D341Med (cell line): Measurements from ENCODE around the gene TLCD3B.
A peak's percentile ranks its signal among the peaks of the same experiment; 100 is the strongest.
"Not testable (repeated sequence)": the region's sequence is repeated elsewhere in the genome, so short reads cannot be mapped to it uniquely, and the experiment has no call there.

Experiments
- DNase-seq: peaks from one replicate; pipeline ENCODE4 v3.0.0; 2012; ENCODE audit warnings: low spot score

TLCD3B gene

DNA sequence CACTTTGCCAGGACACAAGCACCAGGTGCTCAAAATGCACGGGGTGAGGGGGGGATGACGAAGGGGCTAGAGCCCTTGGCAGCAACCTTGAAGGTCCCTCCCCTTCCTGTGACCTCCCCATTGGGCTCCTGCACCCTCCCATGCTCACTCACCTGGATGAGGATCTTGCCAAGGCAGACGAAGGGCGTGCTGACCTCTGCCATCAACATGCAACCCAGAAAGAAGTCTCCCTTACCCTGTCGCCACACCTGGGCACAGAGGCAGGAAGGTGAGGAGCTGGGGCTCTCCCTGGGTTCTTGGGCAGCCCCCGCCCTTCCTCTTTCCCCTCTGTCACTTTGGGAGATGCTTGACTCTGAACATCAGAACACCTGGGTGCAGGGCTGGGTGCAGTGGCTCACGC lies 5.5 kb downstream of the TLCD3B start:
- no peak for DNase-seq

DNA sequence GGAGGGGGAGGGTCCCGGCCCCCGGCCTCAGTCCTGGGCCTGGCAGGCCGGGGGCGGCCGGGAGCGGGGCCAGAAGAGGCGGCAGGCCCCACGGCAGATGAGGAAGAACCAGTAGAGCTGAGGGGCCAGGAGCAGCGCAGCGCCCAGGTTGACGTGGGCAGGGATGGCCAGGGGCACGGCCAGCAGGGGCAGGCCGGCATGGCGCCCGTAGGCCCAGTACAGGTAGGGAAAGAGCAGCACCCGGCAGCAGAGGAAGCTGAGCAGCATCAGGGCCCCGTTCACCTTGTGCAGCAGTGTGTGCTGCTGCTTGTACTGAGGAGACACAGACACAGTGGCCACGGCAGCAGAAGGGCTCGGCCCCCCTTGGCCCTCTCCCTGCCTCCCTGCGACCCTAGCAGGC lies 5.9 kb downstream of the TLCD3B start:
- DNase-seq = no peak

DNA sequence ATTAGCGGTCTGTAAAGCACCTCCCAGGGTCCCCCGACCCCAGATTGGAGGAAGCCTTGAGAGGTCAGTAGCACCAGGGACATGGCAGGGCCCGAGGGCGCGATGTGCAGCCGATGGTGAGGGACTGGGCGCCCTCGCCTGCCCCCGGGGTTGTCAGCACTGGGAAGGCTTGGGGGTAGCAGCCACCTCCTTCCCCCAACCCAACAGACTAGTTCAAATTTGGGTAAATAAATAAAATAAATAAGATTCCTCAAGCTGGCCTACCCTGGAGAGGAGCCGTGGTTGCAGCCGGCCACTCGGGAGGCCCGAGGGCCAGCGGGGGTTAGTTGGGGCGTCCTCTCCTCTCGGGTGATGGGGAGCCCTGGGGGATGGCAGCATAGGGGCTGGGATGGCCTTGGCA lies 6.6 kb downstream of the TLCD3B start:
- no peak for DNase-seq

DNA sequence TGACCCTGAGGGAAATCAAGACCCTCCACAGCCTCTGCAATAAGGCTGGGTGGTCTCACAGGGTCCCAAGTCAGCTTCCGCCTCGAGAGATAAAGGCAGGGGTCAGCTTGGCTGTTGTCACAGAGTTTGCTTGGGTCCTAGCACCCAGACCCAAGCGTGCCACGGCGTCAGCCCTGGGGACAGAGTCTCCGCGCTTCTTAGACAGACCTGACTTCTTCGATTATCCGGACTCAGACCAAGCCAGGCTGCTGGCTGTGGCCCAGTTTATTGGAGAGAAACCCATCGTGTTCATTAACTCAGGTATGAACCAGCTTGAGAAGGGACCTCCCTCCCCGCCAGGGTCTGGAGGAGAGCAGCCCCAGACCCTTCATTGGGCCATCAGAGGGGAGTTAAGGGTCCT lies 7.5 kb downstream of the TLCD3B start:
- DNase-seq = no peak

DNA sequence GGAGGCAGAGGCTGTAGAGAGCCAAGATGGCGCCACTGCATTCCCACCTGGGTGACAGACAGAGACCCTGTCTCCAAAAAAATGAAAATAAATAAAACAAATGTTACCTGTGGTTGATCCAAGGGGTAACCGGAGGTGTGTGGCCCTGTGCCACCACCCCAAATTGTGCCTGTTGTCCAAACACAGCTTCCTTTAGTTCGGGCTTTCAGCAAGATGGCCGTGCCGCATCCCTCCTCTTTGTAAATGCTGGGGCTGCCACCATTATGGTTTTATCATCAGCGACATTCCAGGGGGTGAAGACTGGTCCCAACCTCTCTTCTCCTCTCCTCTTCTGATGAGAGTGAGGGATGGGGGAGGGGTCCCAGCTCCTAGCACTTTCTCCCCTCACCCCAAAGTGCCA lies 8.2 kb downstream of the TLCD3B start, which contains the start of gene C16orf92:
Gene C16orf92, plus strand, starts transcription at position 312 of the 400 bp plus-strand sequence. CDS start 143 bp downstream, outside the sequence.
- DNase-seq = no peak

DNA sequence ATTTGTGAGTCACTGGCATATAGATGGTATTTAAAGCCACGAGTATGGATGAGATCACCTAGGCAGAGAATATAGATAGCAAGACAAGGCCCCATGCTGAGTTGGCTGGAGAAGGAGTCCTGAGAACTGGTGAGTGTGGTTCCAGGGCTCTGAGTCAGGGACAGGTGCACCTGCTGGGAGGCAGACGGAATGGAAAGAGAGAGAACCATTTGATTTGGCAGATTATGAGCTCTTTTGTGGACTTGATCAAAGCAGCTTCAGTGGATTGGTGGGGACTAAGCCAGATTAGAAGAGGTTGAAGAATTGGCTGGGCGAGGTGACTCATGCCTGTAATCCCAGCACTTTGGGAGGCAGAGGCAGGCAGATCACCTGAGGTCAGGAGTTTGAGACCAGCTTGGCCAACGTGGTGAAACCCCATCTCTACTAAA lies 12.3 kb downstream of the TLCD3B start:
- no peak for DNase-seq

DNA sequence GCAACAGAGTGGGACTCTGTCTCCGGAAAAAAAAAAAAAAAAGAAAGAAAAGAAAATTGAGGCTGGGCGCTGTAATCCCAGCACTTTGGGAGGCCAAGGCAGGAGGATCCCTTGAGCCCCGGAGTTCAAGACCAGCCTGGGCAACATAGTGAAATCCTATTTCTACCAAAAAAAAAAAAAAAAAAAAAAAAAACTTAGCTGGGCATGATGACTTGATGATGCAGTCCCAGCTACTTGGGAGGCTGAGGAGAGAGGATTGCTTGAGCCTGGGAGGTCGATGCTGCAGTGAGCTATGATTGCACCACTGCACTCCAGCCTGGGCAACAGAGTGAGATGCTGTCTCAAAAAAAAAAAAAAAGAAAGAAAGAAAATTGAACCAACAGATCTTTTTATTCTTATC lies 13.1 kb downstream of the TLCD3B start:
- not testable (repeated sequence) for DNase-seq

DNA sequence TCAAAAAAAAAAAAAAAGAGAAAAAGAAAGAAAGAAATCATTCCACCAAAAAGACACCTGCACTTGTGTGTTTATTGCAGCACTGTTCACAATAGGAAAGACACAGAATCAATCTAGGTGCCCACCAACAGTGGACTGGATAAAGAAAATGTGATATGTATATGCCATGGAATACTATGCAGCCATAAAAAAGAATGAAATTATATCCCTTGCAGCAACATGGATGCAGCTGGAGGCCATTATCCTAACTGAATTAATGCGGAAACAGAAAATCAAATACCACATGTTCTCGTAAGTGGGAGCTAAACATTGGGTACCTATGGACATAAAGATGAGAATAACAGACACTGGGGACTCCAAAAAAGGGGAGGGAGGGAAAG lies 13.8 kb downstream of the TLCD3B start:
- DNase-seq = no peak

DNA sequence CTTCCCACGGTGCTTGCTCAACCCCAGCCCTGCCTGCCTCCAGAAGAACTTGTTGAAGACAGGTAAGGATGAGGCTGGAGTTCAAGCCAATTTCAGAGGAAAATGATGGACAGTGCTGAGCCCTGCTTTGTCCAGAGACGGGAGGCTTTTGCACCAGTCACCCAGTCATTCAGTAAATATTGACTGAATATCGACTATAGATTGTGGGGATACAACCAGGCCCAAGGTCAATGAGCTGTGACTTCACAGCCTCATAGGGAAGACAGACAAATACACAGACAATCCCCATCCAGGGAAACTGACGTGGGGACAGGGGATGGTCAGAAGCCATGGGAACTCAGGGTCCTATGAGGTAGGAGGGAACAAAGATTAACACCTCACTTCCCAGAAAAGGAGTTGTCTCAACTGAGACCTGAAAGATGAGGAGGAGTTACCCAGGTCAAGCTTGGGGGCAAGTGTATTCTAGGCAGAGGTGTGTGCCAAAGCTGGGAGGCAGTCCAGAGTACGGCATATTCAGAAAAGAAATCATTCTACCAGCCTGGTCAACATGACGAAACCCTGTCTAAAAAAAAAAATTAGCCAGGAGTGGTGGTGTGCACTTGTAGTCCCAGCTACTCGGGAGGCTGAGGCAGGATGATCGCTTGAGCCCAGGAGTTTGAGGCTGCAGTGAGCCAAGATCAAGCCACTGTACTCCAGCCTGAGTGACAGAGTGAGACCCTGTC lies 14.4 kb downstream of the TLCD3B start:
- no peak for DNase-seq

DNA sequence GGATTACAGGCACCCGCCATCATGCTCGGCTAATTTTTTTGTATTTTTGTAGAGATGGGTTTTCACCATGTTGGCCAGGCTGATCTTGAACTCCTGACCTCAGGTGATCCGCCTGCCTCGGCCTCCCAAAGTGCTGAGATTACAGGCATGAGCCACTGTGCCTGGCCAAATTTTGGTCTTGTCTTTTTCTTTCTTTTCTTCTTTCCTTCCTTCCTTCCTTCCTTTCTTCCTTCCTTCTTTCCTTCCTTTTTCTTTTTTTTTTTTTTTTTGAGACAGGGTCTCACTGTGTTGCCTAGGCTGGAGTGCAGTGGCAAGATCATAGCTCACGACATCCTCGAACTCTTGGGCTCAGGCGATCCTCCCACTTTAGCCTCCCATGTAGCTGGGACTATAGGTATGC lies 15.6 kb downstream of the TLCD3B start:
- not testable (repeated sequence) for DNase-seq

DNA sequence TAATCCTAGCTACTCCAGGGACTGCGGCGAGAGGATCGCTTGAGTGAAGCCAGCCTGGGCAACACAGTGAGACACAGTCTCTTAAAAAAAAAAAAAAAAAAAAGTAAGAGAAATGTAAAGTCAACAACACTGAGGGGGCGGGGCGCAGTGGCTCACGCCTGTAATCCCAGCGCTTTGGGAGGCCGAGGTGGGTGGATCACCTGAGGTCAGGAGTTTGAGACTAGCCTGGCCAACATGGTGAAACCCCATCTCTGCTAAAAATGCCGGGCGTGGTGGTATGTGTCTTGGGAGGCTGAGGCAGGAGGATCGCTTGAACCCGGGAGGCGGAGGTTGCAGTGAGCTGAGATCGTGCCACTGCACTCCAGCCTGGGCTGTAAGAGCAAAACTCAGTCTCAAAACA lies 18.5 kb downstream of the TLCD3B start:
- not testable (repeated sequence) for DNase-seq

DNA sequence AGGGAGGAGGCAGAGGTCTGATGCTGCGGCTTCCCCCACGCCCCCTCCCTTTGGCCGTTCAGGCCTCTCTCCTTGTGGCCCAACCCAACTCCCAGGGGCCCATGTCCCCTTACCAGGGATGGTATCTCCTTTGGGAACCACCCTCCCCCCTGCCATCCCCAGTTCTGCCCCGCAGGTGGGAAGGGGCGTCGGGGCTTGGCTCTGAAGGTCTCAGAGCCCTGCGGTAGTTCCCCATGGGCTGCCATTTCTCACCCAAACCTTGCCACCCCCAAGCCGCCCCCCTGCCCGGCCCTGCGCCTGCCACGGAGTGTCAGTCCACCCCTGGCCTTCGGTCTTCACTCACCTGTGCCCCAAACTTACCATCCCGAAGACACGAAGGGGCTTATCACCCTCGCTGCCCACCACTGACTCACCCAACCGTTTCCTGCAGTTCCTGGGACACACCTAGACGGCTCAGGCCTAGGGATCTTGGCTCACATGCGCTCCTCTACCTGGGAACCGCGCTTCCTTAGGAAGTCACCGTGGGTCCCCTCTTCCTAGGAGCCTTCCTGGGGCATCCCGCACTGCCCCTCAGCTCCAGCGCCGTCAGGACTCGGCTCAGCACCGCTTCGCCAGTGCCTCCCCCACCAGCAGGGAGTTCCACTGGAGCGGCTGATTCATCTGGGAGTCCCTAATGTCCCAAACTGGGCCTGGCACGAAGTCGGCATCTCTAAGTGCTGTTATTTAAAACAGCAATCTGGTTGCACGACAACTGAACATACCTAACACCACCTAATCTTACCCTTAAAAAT lies 19.2 kb downstream of the TLCD3B start:
- DNase-seq = no peak

DNA sequence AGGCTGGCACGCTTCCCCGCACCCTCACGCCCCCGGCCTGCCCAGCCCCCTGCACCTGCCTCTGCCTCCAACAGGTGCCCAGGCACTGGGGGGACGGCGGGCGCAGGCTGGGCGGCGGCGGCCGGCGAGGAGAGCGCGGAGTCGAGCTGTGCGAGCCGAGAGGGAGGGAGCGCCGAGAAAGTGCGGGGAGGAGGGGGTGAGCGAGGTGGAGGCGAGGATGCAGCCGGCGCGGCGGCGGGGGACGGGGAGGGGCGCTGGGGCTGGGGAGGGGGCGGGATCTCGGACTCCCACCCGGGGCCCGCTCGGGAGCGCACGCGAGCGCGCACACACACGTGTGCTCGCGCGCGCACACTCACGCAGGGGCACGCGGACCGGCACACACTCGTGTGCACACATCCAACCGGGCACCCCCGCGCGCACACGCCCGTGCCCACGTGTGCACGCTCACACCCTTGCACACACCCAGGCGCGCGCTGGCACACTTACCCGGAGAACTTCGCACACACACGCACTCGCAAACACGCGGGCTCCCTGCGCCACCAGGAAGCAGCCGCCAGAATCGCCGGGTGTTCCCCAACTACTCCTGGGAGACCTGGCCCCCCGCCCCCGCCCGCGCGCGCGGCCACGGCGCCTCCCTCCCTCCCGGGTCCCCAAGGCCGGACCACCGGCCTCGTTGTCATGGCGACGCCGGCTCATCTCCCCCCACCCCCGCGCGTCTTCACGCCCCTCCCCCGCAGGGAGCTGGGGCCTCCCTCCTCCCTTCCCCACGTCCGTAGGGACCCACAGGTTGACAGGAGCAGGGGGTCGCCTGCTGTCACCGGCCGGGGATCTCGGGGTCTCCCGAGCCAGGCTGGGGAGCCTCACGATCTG lies 20.0 kb downstream of the TLCD3B start, which contains the start of gene DOC2A:
Gene DOC2A, minus strand, starts transcription at position 184 of the 870 bp plus-strand sequence. CDS start 805 bp downstream, outside the sequence.
- peak; percentile 85 for DNase-seq

DNA sequence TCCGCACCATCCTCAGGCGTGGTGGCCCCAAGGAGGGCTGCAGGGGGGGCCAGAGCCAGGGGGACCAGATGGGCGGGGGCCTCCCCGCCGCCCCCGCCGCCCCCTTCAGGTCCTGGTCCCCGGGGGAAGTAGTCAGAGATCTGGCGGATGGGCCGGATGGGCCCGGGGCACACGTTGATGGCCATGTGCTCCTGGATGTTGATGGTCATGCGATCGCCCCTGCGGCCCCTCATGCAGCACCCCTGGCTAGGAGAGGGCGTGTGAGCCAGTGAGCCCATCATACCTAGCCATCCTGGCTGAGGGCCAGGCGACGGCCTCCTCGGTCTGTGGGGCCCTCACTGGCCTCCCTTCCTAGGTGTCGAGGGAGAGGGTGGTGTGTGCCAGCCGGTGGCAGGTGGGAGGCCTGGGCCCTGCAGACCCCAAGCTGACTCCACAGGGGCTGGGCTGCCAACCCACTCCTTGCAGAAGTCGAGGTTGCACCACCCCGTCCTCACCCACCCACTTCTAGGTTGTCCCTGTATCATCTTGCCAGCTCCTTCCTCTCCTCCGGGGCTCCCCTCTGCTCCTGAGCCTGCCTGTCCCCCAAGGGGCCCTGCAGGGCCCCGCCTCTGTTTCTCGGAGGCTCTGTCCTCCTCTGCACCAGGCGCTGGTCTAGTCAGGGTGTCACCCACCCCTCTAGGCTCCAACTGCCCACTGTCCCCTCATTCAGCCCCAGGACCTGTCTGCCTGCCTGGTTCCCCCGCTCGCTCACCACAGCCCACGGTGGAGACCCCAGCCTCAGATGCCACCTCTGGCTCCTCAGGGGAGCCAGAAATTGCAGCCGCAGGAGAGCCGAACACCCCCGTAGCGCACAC lies 20.9 kb downstream of the TLCD3B start:
- DNase-seq = no peak

DNA sequence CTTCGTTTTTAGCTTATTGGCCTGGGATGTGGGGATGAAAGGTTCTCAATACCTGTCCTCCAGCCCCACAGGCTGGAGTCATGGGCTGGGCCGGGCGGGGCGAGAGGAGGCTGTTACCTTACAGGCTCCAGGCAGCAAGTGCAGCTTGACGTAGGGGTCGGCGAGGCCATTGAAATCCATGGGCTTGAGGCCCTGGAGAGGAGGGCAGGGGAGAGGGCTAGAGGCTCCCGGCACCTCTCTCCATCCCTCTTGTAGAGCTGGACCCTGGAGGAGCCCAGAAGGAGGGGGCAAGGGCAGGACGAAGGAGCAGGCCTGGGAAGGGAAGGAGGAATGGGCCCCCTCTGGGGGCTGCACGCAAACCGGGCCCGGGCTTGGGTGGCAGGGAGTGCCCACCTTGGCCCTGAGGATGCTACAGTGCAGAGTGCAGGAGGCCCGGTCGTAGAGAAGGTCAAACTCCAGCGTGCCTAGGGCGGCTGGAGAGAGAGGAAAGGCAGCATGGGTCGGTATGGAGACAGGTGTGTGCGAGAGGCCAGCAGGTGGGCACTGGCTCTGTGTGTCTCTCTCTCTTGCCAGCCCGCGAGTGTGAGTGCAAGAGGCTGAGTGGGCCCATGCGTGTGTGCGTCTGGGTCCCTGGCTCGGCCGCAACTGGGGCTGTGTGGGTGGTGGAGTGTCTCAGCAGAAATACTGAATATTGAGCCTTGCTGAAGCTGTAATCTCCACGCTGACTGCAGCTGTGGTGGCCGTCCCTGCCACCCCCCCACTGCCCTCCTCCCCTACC lies 21.8 kb downstream of the TLCD3B start:
- DNase-seq = no peak

DNA sequence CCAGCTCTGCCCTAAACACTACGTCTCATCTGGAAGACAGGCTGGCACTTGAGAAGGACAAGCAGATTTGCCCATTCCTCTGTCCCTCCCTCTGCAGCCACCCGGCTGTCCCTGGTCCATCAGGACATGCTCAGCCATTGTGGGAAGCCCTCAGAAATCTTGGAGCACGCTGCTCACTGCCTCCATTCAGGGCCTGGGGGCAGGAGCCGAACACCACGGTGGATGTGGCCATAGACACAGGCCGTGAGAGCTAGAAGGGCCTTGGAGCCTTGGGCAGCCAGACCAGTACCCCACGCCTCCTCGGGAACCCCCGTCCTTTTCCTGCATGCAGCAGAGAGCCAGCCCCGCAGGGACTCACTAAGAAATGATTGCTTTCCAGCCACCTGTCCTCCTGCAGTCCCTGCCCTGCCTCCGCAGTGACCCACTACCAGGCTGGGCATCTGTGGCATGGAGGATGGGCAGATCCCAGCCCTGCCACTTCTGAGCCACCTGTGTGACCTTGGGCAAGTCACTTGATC lies 23.6 kb downstream of the TLCD3B start:
- DNase-seq = no peak

DNA sequence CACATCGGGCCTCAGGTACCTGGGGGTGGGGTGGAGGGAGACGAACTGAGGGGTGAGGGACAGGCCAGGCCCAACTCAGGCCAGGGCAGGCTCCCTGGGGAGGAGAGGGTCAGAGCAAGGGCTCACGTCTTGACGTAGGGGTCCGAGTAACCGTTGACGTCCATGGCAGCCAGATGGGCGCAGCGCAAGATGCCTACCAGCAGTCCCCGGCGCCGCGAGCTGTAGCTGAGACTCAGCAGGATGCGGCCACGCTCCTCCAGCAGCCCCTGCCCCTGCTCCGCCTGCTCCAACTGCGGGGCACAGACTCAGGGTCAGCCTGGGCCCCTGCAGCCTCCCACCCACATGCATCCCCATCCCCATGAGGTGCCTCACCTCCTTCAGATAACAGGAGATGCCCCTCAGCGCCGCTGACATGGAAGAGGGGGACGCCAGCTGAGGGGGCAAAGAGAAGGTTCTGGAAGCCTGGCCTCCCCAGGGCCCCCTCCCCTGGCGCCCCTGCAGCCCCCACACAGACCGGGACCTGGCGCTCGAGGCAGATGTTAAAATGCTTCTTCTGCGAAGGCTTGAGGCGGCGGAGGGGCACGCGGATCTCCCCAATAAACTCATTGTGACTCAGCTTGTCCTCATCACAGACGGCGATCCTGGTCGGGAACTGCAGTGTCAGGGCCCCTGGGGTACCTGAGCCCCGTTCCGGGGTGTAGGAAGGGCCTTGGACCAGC lies 24.3 kb downstream of the TLCD3B start:
- no peak for DNase-seq

DNA sequence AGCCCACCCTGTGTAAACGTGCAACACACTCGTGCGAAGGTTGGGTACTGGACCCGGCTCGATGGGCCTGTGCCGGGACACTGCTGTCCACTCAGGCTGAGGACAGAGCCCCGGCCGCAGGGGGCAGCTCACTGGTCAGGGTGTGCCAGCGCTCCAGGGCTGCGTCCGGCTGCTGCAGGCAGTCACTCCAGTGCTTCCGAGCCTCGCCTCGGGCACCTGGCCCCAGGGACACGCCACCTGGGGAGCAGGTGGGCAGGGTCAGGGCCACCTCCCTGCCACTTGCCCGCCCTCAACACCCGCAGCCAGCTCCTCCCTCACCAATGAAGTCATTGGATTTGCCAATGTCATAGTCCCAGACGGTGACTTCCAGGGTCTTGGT lies 25.0 kb downstream of the TLCD3B start:
- no peak for DNase-seq

DNA sequence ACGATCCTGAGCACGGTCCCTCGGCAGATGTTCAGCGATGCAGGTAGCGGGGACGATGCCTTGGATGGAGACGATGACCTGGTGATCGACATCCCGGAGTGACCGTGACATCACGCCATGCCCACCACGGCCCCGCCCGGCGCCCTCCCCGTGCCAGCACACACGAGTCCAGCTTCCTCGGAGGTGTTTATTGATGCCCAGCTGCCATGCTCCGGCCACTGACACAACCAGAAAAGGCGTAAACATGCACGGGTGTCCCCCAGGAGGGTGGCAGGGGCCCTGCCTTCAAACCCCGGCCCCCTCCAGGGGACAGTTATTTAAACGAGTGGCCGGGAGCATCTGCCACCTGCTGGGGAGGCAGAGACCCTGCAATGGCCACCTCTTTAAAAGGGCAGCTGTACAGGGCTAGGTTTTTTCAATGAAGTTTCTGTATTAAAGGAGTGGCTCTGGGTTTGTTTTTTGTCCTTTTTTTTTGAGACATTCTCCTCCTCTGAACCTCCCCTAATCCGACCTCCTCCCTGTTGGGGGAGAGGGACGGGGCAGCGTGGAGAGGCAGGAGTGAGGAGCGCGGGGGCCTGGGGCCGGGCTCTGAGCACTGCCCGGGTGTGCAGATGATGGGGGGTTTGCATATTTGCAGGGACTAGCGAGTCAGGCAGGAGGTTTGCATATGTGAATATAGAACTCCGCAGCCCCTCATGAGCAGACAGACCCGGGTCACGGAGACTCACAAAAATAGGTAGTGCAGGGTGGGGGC lies 25.6 kb downstream of the TLCD3B start:
- DNase-seq = peak; percentile 82
